MCF 10A (cell line): ENCODE data around the gene EXTL1. TPM values are rescaled to one million over a fixed set of nuclear protein-coding genes. Genes with fewer than 3 reads are reported as not detected.

Source experiments
- BruUV-seq: library from RNA; stranded (reverse); fragments of 400-500 nt; replicated peaks from 2 replicates; lab custom pipeline; 2021; lab: Mats Ljungman, UMichigan
- CTCF ChIA-PET: fragments of 300-600 bp; sonication (Branson Sonifier 250); formaldehyde crosslinking; extraction: SDS; loops from one replicate; lab custom pipeline; 2021; ENCODE audit warnings: antibody characterized with exemption, inconsistent platforms; lab: Yijun Ruan, JAX
- POLR2A ChIA-PET: fragments of 300-600, 350-650 bp; sonication (Branson Sonifier 250); formaldehyde crosslinking; extraction: SDS; loops from one replicate; lab custom pipeline; 2020; ENCODE audit warnings: antibody characterized with exemption, inconsistent platforms; lab: Yijun Ruan, JAX
- DNase-seq: peaks from one replicate; pipeline ENCODE4 v3.0.0-alpha.2; 2018; ENCODE audit not compliant: unreplicated experiment
- H3K27ac Mint-ChIP-seq: one replicate; pipeline ENCODE4 v1.8.0; 2022; ENCODE audit warnings: mild to moderate bottlenecking, low read depth, mixed read lengths; ENCODE audit not compliant: unreplicated experiment
- H3K27me3 Mint-ChIP-seq: one replicate; pipeline ENCODE4 v1.8.0; 2022; ENCODE audit warnings: mixed read lengths; ENCODE audit not compliant: insufficient read depth, unreplicated experiment
- H3K36me3 Mint-ChIP-seq: one replicate; pipeline ENCODE4 v1.8.0; 2022; ENCODE audit warnings: mild to moderate bottlenecking, moderate library complexity, mixed read lengths; ENCODE audit not compliant: insufficient read depth, unreplicated experiment
- H3K4me1 Mint-ChIP-seq: one replicate; pipeline ENCODE4 v1.8.0; 2022; ENCODE audit warnings: mixed read lengths; ENCODE audit not compliant: insufficient read depth, unreplicated experiment
- H3K4me3 Mint-ChIP-seq: one replicate; pipeline ENCODE4 v1.8.0; 2022; ENCODE audit warnings: mild to moderate bottlenecking, moderate library complexity, mixed read lengths; ENCODE audit not compliant: unreplicated experiment
- H3K9me3 Mint-ChIP-seq: one replicate; pipeline ENCODE4 v1.8.0; 2022; ENCODE audit warnings: mixed read lengths; ENCODE audit not compliant: unreplicated experiment
- CTCF ChIP-seq: fragments of 200-600 bp; IDR thresholded peaks from one replicate; pipeline ENCODE4 v1.8.0; 2022; ENCODE audit warnings: antibody characterized with exemption, mild to moderate bottlenecking; ENCODE audit not compliant: unreplicated experiment
- intact Hi-C: fragments of 100-400 bp; cut with micrococcal nuclease; formaldehyde crosslinking; loops from 2 replicates; pipeline ENCODE4 v1.14.1; 2022
- total RNA-seq: library from RNA; stranded (reverse); gene quantifications from 2 replicates; pipeline ENCODE4 v1.2.3, GENCODE V29; 2022

Gene EXTL1
- total RNA-seq, 1 experiment from 2014 or later: not detected

- POLR2A ChIA-PET: no interaction called here
- H3K27me3 Mint-ChIP-seq: no peaks in the 10 kb centered on the region
- no peak for TF ChIP-seq CTCF
- H3K9me3 Mint-ChIP-seq: no peaks in the 10 kb centered on the region
- no peak overlapping the region for H3K27ac Mint-ChIP-seq
- CTCF ChIA-PET: interaction anchor here (1.0 to 1.2 kb wide), 3 partner anchors 8 to 11 kb away, joined by 3 to 6 read pairs (median 3); no protein-coding TSS in a partner anchor
- H3K36me3 Mint-ChIP-seq: no peaks in the 10 kb centered on the region
- intact Hi-C loops: no loop called here
- no peak for DNase-seq
- BruUV-seq: no TSS peak
- no peak overlapping the region for H3K4me3 Mint-ChIP-seq
- H3K4me1 Mint-ChIP-seq: no peaks in the 10 kb centered on the region
Measured at GRCh38 chr1:26025517-26025916, 3.9 kb downstream of the EXTL1 start.

- H3K4me3 Mint-ChIP-seq: no peak overlapping the region
- no peaks in the 10 kb centered on the region for H3K4me1 Mint-ChIP-seq
- TF ChIP-seq CTCF: no peak
- no TSS peak for BruUV-seq
- ChIA-PET POLR2A (no interaction called here), CTCF (interaction anchor here (0.5 to 1.2 kb wide), 3 partner anchors 9 to 204 kb away, joined by 3 to 5 read pairs (median 4); no protein-coding TSS in a partner anchor)
- intact Hi-C loops: no loop called here
- H3K36me3 Mint-ChIP-seq: no peaks in the 10 kb centered on the region
- H3K27ac Mint-ChIP-seq: no peak overlapping the region
- no peaks in the 10 kb centered on the region for H3K9me3 Mint-ChIP-seq
- H3K27me3 Mint-ChIP-seq: no peaks in the 10 kb centered on the region
- DNase-seq: no peak
Measured at GRCh38 chr1:26027716-26028489, 6.3 kb downstream of the EXTL1 start.

GRCh38 chr1:26028490-26028980, 7.0 kb downstream of the EXTL1 start:
- no TSS peak for BruUV-seq
- no peaks in the 10 kb centered on the region for H3K4me1 Mint-ChIP-seq
- no peak overlapping the region for H3K4me3 Mint-ChIP-seq
- CTCF ChIA-PET: no interaction called here
- no peak for DNase-seq
- H3K27me3 Mint-ChIP-seq: no peaks in the 10 kb centered on the region
- no peak for TF ChIP-seq CTCF
- H3K27ac Mint-ChIP-seq: no peak overlapping the region
- no peaks in the 10 kb centered on the region for H3K9me3 Mint-ChIP-seq
- H3K36me3 Mint-ChIP-seq: no peaks in the 10 kb centered on the region
- POLR2A ChIA-PET: no interaction called here
- intact Hi-C loops: no loop called here

- ChIA-PET CTCF (interaction anchor here (0.6 kb wide), 1 partner anchor 69 kb away, joined by 4 read pairs; no protein-coding TSS in a partner anchor), POLR2A (no interaction called here)
- intact Hi-C loops: no loop called here
Measured at GRCh38 chr1:26029054-26029863, 7.7 kb downstream of the EXTL1 start.

More at GRCh38 chr1:26029054-26029863, 7.7 kb downstream of the EXTL1 start:
- no peak overlapping the region for H3K27ac Mint-ChIP-seq
- H3K4me3 Mint-ChIP-seq: no peak overlapping the region
- H3K4me1 Mint-ChIP-seq: no peaks in the 10 kb centered on the region
- no peak for DNase-seq
- no peak for TF ChIP-seq CTCF
- H3K9me3 Mint-ChIP-seq: no peaks in the 10 kb centered on the region
- no peaks in the 10 kb centered on the region for H3K27me3 Mint-ChIP-seq
- no peaks in the 10 kb centered on the region for H3K36me3 Mint-ChIP-seq
- no TSS peak for BruUV-seq
